Progenitor cell of endocrine pancreas (in vitro differentiated cells): ENCODE measurements around the gene SEC23A. TPM values are rescaled to one million over a fixed set of nuclear protein-coding genes. Genes with fewer than 3 reads are reported as not detected.

Experiments
- DNase-seq: peaks from one replicate; pipeline ENCODE4 v3.0.0; 2021; ENCODE audit warnings: low spot score; ENCODE audit not compliant: unreplicated experiment
- H3K27ac Mint-ChIP-seq: 2 replicates; pipeline ENCODE4 v1.8.0; 2021; ENCODE audit warnings: mild to moderate bottlenecking, moderate library complexity, mixed read lengths
- H3K27me3 Mint-ChIP-seq: 2 replicates; pipeline ENCODE4 v1.8.0; 2021; ENCODE audit warnings: mixed read lengths
- H3K36me3 Mint-ChIP-seq: 2 replicates; pipeline ENCODE4 v1.8.0; 2022; ENCODE audit warnings: mixed read lengths; ENCODE audit not compliant: insufficient read depth
- H3K4me1 Mint-ChIP-seq: 2 replicates; pipeline ENCODE4 v1.8.0; 2021; ENCODE audit warnings: low read depth, mixed read lengths
- H3K4me3 Mint-ChIP-seq: 2 replicates; pipeline ENCODE4 v1.8.0; 2021; ENCODE audit warnings: low read depth, mild to moderate bottlenecking, moderate library complexity, mixed read lengths
- H3K9me3 Mint-ChIP-seq: 2 replicates; pipeline ENCODE4 v1.8.0; 2021; ENCODE audit warnings: low read depth, mixed read lengths
- CTCF ChIP-seq: fragments of 200-600 bp; sonication (generic); IDR thresholded peaks from one replicate; pipeline ENCODE4 v1.5.0; 2021; ENCODE audit warnings: antibody characterized with exemption, mild to moderate bottlenecking; ENCODE audit not compliant: unreplicated experiment
- total RNA-seq: library from RNA; stranded (reverse); gene quantifications from 2 replicates; pipeline ENCODE4 v1.2.1, GENCODE V29; 2021

SEC23A gene
- total RNA-seq, 1 donor from 2014 or later, result 69.5 TPM

- no peak for TF ChIP-seq CTCF
- no peaks in the 10 kb centered on the region for H3K9me3 Mint-ChIP-seq
- peak overlapping the region; percentile 5 for H3K27ac Mint-ChIP-seq
- H3K27me3 Mint-ChIP-seq, result no peaks in the 10 kb centered on the region
- peaks cover 26% of the 10 kb centered on the region for H3K36me3 Mint-ChIP-seq
- peaks cover 2% of the 10 kb centered on the region for H3K4me1 Mint-ChIP-seq
- no peak for DNase-seq
- H3K4me3 Mint-ChIP-seq, result no peak overlapping the region
Measured at GRCh38 chr14:39094515-39094914, 8.5 kb downstream of the SEC23A start.

- no peak for TF ChIP-seq CTCF
- Mint-ChIP-seq H3K27me3 (no peaks in the 10 kb centered on the region), H3K4me3 (no peak overlapping the region), H3K9me3 (no peaks in the 10 kb centered on the region), H3K27ac (no peak overlapping the region), H3K4me1 (no peaks in the 10 kb centered on the region), H3K36me3 (peaks cover 38% of the 10 kb centered on the region)
- DNase-seq, result no peak
Measured at GRCh38 chr14:39091716-39092115, 11.3 kb downstream of the SEC23A start.

GRCh38 chr14:39090548-39091111, 12.4 kb downstream of the SEC23A start:
- no peak for TF ChIP-seq CTCF
- no peak for DNase-seq
- no peak overlapping the region for H3K27ac Mint-ChIP-seq
- H3K4me1 Mint-ChIP-seq, result no peaks in the 10 kb centered on the region
- peaks cover 42% of the 10 kb centered on the region for H3K36me3 Mint-ChIP-seq
- H3K9me3 Mint-ChIP-seq, result no peaks in the 10 kb centered on the region
- no peaks in the 10 kb centered on the region for H3K27me3 Mint-ChIP-seq
- no peak overlapping the region for H3K4me3 Mint-ChIP-seq

- no peak for TF ChIP-seq CTCF
- Mint-ChIP-seq H3K27ac (no peak overlapping the region), H3K4me1 (no peaks in the 10 kb centered on the region), H3K9me3 (no peaks in the 10 kb centered on the region), H3K4me3 (no peak overlapping the region), H3K27me3 (no peaks in the 10 kb centered on the region), H3K36me3 (peaks cover 45% of the 10 kb centered on the region)
- DNase-seq, result no peak
Measured at GRCh38 chr14:39087493-39087892, 15.5 kb downstream of the SEC23A start.

- no peak for DNase-seq
- no peak for TF ChIP-seq CTCF
- H3K9me3 Mint-ChIP-seq, result no peaks in the 10 kb centered on the region
- H3K27ac Mint-ChIP-seq, result peak overlapping the region; percentile 47
- peaks cover 42% of the 10 kb centered on the region for H3K36me3 Mint-ChIP-seq
- no peak overlapping the region for H3K4me3 Mint-ChIP-seq
- no peaks in the 10 kb centered on the region for H3K27me3 Mint-ChIP-seq
- no peaks in the 10 kb centered on the region for H3K4me1 Mint-ChIP-seq
Measured at GRCh38 chr14:39085933-39086332, 17.1 kb downstream of the SEC23A start.
